MM.1S (cell line): ENCODE measurements around the gene HLA-C.

Source experiments
- DNase-seq: peaks from one replicate; pipeline ENCODE4 v3.0.0-alpha.2; 2015
- H2AFZ ChIP-seq: fragments of 300-600 bp; sonication (generic); 2 replicates; pipeline ENCODE4 v1.6.0; 2016; ENCODE audit warnings: antibody characterized with exemption, low read length
- H3F3A ChIP-seq: fragments of 300-600 bp; sonication (generic); 2 replicates; pipeline ENCODE4 v1.6.1; 2016; ENCODE audit warnings: mild to moderate bottlenecking, antibody characterized with exemption, low read length, moderate library complexity, mixed read lengths; ENCODE audit not compliant: insufficient read depth
- H3K27ac ChIP-seq: fragments of 300-600 bp; sonication (generic); 2 replicates; pipeline ENCODE4 v1.5.1; 2016; ENCODE audit warnings: mild to moderate bottlenecking, low read length
- H3K27me3 ChIP-seq: fragments of 300-600 bp; sonication (generic); replicated peaks from 2 replicates; pipeline ENCODE4 v1.6.0; 2016; ENCODE audit warnings: low read length; ENCODE audit not compliant: insufficient read depth
- H3K36me3 ChIP-seq: fragments of 300-600 bp; sonication (generic); replicated peaks from 2 replicates; pipeline ENCODE4 v1.6.1; 2016; ENCODE audit warnings: mild to moderate bottlenecking, low read length, mixed read lengths; ENCODE audit not compliant: insufficient read depth
- H3K4me1 ChIP-seq: fragments of 300-600 bp; sonication (generic); 2 replicates; pipeline ENCODE4 v1.6.1; 2016; ENCODE audit warnings: low read length, mixed read lengths
- H3K4me2 ChIP-seq: fragments of 300-600 bp; sonication (generic); 2 replicates; pipeline ENCODE4 v1.6.0; 2016; ENCODE audit warnings: low read depth, low read length
- H3K4me3 ChIP-seq: fragments of 300-600 bp; sonication (generic); 2 replicates; pipeline ENCODE4 v1.5.1; 2016; ENCODE audit warnings: low read length, mixed read lengths
- H3K79me2 ChIP-seq: fragments of 300-600 bp; sonication (generic); 2 replicates; pipeline ENCODE4 v1.6.1; 2016; ENCODE audit warnings: mixed run types, low read length, mixed read lengths
- H3K9ac ChIP-seq: fragments of 300-600 bp; sonication (generic); 2 replicates; pipeline ENCODE4 v1.6.1; 2016; ENCODE audit warnings: low read length, mixed read lengths
- H3K9me2 ChIP-seq: fragments of 300-600 bp; sonication (generic); replicated peaks from 2 replicates; pipeline ENCODE4 v1.6.1; 2016; ENCODE audit warnings: mild to moderate bottlenecking, low read length, mixed read lengths; ENCODE audit not compliant: insufficient read depth
- H3K9me3 ChIP-seq: fragments of 300-600 bp; sonication (generic); replicated peaks from 2 replicates; pipeline ENCODE4 v1.6.1; 2016; ENCODE audit warnings: mild to moderate bottlenecking, low read length, mixed read lengths; ENCODE audit not compliant: insufficient read depth
- H4K20me1 ChIP-seq: fragments of 300-600 bp; sonication (generic); 2 replicates; pipeline ENCODE4 v1.6.1; 2016; ENCODE audit warnings: mild to moderate bottlenecking, low read length, moderate library complexity, mixed read lengths; ENCODE audit not compliant: insufficient read depth
- EZH2 ChIP-seq: fragments of 300-600 bp; sonication (generic); optimal IDR thresholded peaks from 2 replicates; pipeline ENCODE3; 2017; ENCODE audit warnings: low read depth, mild to moderate bottlenecking, antibody characterized with exemption, low read length, mixed read lengths
- EZH2phosphoT487 ChIP-seq: fragments of 300-600 bp; sonication (generic); IDR thresholded peaks from 2 replicates; pipeline ENCODE4 v1.6.1; 2018; ENCODE audit warnings: antibody characterized with exemption, low read length
- TF ChIP-seq, protein P1 (sequence below): fragments of 300-600 bp; sonication (generic); IDR thresholded peaks from 2 replicates; pipeline ENCODE4 v1.5.1; 2016; ENCODE audit warnings: antibody characterized with exemption, low read length, mixed read lengths

The HLA-C gene

DNA sequence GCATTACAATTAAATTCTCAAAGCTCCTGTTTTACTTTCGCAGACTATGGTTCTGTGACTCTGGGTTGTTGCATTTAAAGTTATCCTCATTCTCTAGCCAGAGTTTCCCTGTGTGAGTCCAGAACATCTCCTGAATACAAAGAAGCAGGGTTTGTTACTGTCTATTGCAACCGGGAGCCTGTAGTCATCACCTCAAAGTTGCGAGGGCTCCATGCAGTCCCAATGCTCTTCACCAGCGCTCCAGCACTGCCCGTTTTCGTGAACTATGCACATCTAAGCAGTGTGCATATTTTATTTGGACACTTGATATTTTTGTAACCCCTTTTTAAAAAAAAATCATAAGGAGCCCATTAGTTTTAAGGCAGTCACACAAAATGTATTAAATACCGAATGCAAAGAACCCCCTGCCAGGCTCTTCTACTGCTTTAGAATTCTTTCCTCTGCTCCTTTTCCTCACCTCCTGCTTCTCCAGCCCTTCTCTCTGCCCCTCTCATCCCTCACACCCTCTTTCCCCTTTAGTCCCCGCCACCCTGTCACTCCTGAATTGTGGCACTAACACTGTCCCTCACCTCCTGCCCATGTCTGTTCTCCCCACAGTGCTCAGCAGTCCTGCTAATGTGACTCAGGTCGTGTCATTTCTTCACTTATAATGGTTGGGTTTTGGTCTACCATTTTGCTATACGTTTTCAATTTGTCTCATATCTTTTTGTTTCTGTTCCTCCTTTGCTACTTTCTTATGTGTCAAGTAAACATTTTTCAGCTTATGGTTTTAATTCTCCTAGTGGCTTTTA is 1.1 kb upstream of the HLA-C start:
- H4K20me1 ChIP-seq, result no peaks in the 10 kb centered on the region
- H3K27me3 ChIP-seq, result no peaks in the 10 kb centered on the region
- H3K36me3 ChIP-seq, result no peaks in the 10 kb centered on the region
- DNase-seq, result no peak
- TF ChIP-seq, protein P1, sequence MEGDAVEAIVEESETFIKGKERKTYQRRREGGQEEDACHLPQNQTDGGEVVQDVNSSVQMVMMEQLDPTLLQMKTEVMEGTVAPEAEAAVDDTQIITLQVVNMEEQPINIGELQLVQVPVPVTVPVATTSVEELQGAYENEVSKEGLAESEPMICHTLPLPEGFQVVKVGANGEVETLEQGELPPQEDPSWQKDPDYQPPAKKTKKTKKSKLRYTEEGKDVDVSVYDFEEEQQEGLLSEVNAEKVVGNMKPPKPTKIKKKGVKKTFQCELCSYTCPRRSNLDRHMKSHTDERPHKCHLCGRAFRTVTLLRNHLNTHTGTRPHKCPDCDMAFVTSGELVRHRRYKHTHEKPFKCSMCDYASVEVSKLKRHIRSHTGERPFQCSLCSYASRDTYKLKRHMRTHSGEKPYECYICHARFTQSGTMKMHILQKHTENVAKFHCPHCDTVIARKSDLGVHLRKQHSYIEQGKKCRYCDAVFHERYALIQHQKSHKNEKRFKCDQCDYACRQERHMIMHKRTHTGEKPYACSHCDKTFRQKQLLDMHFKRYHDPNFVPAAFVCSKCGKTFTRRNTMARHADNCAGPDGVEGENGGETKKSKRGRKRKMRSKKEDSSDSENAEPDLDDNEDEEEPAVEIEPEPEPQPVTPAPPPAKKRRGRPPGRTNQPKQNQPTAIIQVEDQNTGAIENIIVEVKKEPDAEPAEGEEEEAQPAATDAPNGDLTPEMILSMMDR, result no peak
- TF ChIP-seq EZH2 (no peak), EZH2phosphoT487 (no peak)
- no peak overlapping the region; the same call in 1 of the 2 replicates for H3K9ac ChIP-seq
- H3K79me2 ChIP-seq, result peaks cover 5% of the 10 kb centered on the region
- peak overlapping the region; percentile 48 for H3K4me2 ChIP-seq
- H3K9me2 ChIP-seq, result no peaks in the 10 kb centered on the region
- H3K4me1 ChIP-seq, result no peaks in the 10 kb centered on the region
- no peak overlapping the region for H3K27ac ChIP-seq
- H3F3A ChIP-seq, result peaks cover 3% of the 10 kb centered on the region; the same call in 1 of the 2 replicates
- peak overlapping the region; percentile 69; the same call in 1 of the 2 replicates for H3K4me3 ChIP-seq
- H2AFZ ChIP-seq, result peak overlapping the region; percentile 82
- no peaks in the 10 kb centered on the region for H3K9me3 ChIP-seq

DNA sequence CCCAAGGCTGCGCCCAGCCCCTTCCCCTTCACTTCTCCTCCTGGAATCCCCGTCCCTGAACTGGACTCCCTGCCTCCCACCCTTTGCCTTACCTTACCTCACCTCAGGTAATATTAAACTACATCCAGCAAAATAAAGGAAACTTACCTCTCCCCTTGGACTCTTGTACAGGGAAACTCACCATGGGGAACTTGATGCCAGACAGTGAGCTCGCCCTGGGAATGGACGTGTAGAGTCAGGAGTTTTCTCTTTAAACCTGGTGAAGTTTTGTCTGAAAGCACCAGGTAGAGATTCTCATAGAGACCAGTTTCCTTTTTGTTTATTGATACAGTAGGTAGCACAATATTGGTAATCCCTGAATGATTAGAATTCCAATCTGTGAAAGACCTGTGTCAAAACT is 544 bp upstream of the HLA-C start:
- H3K9ac ChIP-seq, result peak overlapping the region; percentile 83; the same call in 1 of the 2 replicates
- H3K27me3 ChIP-seq, result no peaks in the 10 kb centered on the region
- peak overlapping the region; percentile 79; the same call in 1 of the 2 replicates for H3K27ac ChIP-seq

DNA sequence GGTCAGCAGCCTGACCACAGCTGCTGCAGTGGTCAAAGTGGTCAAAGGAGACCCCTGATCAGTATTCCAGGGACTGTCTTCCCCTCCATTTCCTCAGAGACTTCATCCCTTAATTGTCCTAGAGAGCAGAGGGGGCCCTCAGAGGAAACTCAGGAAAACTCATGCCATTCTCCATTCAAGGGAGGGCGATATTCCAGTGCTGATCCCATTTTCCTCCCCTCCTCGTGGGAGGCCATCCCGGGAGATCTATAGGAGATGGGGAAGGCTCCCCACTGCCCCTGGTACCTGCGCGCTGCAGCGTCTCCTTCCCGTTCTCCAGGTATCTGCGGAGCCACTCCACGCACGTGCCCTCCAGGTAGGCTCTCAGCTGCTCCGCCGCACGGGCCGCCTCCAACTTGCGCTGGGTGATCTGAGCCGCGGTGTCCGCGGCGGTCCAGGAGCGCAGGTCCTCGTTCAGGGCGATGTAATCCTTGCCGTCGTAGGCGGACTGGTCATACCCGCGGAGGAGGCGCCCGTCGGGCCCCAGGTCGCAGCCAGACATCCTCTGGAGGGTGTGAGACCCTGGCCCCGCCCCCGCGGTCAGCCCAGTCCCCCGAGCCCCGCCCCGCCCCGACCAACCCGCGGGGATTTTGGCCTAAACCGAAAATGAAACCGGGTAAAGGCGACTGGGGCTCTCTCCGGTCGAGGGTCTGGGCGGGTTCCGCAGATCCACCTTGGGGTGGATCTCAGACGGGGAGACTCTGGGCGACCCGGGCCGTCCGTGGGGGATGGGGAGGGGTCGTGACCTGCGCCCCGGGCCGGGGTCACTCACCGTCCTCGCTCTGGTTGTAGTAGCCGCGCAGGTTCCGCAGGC is 878 bp downstream of the HLA-C start:
- Histone ChIP-seq H3K27ac (peak overlapping the region; percentile 79; the same call in 1 of the 2 replicates), H3K9me3 (no peaks in the 10 kb centered on the region), H3K79me2 (peaks cover 5% of the 10 kb centered on the region), H3F3A (peaks cover 3% of the 10 kb centered on the region; the same call in 1 of the 2 replicates), H3K27me3 (no peaks in the 10 kb centered on the region), H2AFZ (no peak overlapping the region), H3K9me2 (no peaks in the 10 kb centered on the region), H3K4me1 (no peaks in the 10 kb centered on the region), H4K20me1 (no peaks in the 10 kb centered on the region), H3K4me3 (peak overlapping the region; percentile 69), H3K9ac (peak overlapping the region; percentile 83), H3K4me2 (peak overlapping the region; percentile 38; the same call in 1 of the 2 replicates), H3K36me3 (no peaks in the 10 kb centered on the region)
- peak; percentile 58 for DNase-seq
- TF ChIP-seq EZH2phosphoT487, result no peak
- TF ChIP-seq, protein P1, result no peak
- TF ChIP-seq EZH2, result no peak

More for the DNA sequence above, 544 bp upstream of the HLA-C start:
- no peak for TF ChIP-seq EZH2
- TF ChIP-seq, protein P1, result no peak
- TF ChIP-seq EZH2phosphoT487, result no peak
- Histone ChIP-seq H3K9me3 (no peaks in the 10 kb centered on the region), H3K79me2 (peaks cover 5% of the 10 kb centered on the region), H3K9me2 (no peaks in the 10 kb centered on the region), H3K4me2 (peak overlapping the region; percentile 48), H4K20me1 (no peaks in the 10 kb centered on the region), H2AFZ (peak overlapping the region; percentile 82), H3K36me3 (no peaks in the 10 kb centered on the region), H3K4me1 (no peaks in the 10 kb centered on the region), H3F3A (peaks cover 3% of the 10 kb centered on the region; the same call in 1 of the 2 replicates), H3K4me3 (peak overlapping the region; percentile 69)
- DNase-seq, result no peak
